ENCODE measurements around the gene VIPAS39.
"Not testable (repeated sequence)": the region's sequence is repeated elsewhere in the genome, so short reads cannot be mapped to it uniquely, and the experiment has no call there.

Gene VIPAS39

GRCh38 chr14:77423423-77423822 lies 34.0 kb downstream of the VIPAS39 start, which contains the start of gene NOXRED1:
Gene NOXRED1, minus strand, starts transcription at chr14:77423523. Its CDS starts 634 bp downstream, at chr14:77422889.
- TF ChIP-seq EZH2phosphoT487 (IDR thresholded peaks at IDR 0.05; ENCODE audit: borderline replicate concordance), result no peak
- TF ChIP-seq, protein P1, sequence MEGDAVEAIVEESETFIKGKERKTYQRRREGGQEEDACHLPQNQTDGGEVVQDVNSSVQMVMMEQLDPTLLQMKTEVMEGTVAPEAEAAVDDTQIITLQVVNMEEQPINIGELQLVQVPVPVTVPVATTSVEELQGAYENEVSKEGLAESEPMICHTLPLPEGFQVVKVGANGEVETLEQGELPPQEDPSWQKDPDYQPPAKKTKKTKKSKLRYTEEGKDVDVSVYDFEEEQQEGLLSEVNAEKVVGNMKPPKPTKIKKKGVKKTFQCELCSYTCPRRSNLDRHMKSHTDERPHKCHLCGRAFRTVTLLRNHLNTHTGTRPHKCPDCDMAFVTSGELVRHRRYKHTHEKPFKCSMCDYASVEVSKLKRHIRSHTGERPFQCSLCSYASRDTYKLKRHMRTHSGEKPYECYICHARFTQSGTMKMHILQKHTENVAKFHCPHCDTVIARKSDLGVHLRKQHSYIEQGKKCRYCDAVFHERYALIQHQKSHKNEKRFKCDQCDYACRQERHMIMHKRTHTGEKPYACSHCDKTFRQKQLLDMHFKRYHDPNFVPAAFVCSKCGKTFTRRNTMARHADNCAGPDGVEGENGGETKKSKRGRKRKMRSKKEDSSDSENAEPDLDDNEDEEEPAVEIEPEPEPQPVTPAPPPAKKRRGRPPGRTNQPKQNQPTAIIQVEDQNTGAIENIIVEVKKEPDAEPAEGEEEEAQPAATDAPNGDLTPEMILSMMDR (conservative IDR thresholded peaks at IDR 0.05; ENCODE audit: low read length), result no peak
- H3K36me3 ChIP-seq (ENCODE audit: insufficient read depth, low read length), result peaks cover 34% of the 10 kb centered on the region; the same call in 1 of the 2 replicates
- H3K27me3 ChIP-seq (ENCODE audit: insufficient read depth, low read length, poor library complexity, severe bottlenecking), result no peaks in the 10 kb centered on the region
- no peak within 1 kb of the TSS for H3K4me3 ChIP-seq (ENCODE audit: low read length, poor library complexity, severe bottlenecking)
- no peaks in the 10 kb centered on the region for H3K79me2 ChIP-seq (ENCODE audit: insufficient read depth, low read length)
- no peaks in the 10 kb centered on the region for H3F3A ChIP-seq (ENCODE audit: low read depth)
- H4K20me1 ChIP-seq (ENCODE audit: insufficient read depth, low read length, poor library complexity, severe bottlenecking), result no peaks in the 10 kb centered on the region
- no peaks in the 10 kb centered on the region for H3K9me2 ChIP-seq (replicated peaks; ENCODE audit: low read depth, low read length)
- no peaks in the 10 kb centered on the region for H3K4me1 ChIP-seq (ENCODE audit: insufficient read depth, low read length, poor library complexity, severe bottlenecking)
- no peak within 1 kb of the TSS for H2AFZ ChIP-seq (ENCODE audit: low read length)
- H3K4me2 ChIP-seq (ENCODE audit: low read depth, low read length, poor library complexity, severe bottlenecking), result no peak within 1 kb of the TSS
- no peak within 1 kb of the TSS for H3K9ac ChIP-seq (ENCODE audit: low read depth, low read length, poor library complexity, severe bottlenecking)
- H3K9me3 ChIP-seq (ENCODE audit: insufficient read depth, low read depth, low read length), result peaks cover 7% of the 10 kb centered on the region; the same call in 1 of the 2 replicates

DNA sequence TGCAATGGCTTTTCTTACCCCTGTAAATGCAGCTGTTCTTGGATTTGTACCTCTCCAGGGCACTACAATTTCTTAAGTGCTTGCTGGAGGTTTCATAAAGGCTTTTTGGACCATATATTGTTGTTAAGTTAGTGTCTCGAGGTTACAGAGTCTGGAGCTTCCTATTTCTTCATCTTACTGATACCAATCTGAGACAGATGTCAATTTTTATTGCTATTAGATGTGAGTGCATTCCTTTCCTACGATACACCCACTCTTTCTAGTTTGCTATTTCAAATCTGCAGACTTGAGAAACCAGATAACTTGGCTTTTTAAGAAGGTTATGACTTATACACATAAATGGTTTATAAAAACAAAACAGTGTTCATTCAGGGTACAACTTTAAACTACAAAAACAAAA lies 36.2 kb downstream of the VIPAS39 start:
- Histone ChIP-seq H3K4me1 (ENCODE audit: insufficient read depth, low read length, poor library complexity, severe bottlenecking) (no peaks in the 10 kb centered on the region), H4K20me1 (ENCODE audit: insufficient read depth, low read length, poor library complexity, severe bottlenecking) (no peaks in the 10 kb centered on the region), H2AFZ (ENCODE audit: low read length) (no peak overlapping the region), H3K9ac (ENCODE audit: low read depth, low read length, poor library complexity, severe bottlenecking) (no peak overlapping the region), H3K36me3 (ENCODE audit: insufficient read depth, low read length) (peaks cover 12% of the 10 kb centered on the region; the same call in 1 of the 2 replicates), H3K4me2 (ENCODE audit: low read depth, low read length, poor library complexity, severe bottlenecking) (no peak overlapping the region), H3K27me3 (ENCODE audit: insufficient read depth, low read length, poor library complexity, severe bottlenecking) (no peaks in the 10 kb centered on the region), H3F3A (ENCODE audit: low read depth) (no peaks in the 10 kb centered on the region), H3K79me2 (ENCODE audit: insufficient read depth, low read length) (no peaks in the 10 kb centered on the region), H3K9me2 (replicated peaks; ENCODE audit: low read depth, low read length) (no peaks in the 10 kb centered on the region), H3K4me3 (ENCODE audit: low read length, poor library complexity, severe bottlenecking) (no peak overlapping the region), H3K9me3 (ENCODE audit: insufficient read depth, low read depth, low read length) (peaks cover 7% of the 10 kb centered on the region; the same call in 1 of the 2 replicates)
- no peak for TF ChIP-seq EZH2phosphoT487 (IDR thresholded peaks at IDR 0.05; ENCODE audit: borderline replicate concordance)
- TF ChIP-seq, protein P1 (conservative IDR thresholded peaks at IDR 0.05; ENCODE audit: low read length), result no peak

GRCh38 chr14:77416836-77417235 lies 40.6 kb downstream of the VIPAS39 start:
- H3F3A ChIP-seq (ENCODE audit: low read depth), result no peaks in the 10 kb centered on the region
- no peaks in the 10 kb centered on the region for H3K27me3 ChIP-seq (ENCODE audit: insufficient read depth, low read length, poor library complexity, severe bottlenecking)
- TF ChIP-seq, protein P1 (conservative IDR thresholded peaks at IDR 0.05; ENCODE audit: low read length), result no peak
- no peak for TF ChIP-seq EZH2phosphoT487 (IDR thresholded peaks at IDR 0.05; ENCODE audit: borderline replicate concordance)
- H4K20me1 ChIP-seq (ENCODE audit: insufficient read depth, low read length, poor library complexity, severe bottlenecking), result no peaks in the 10 kb centered on the region
- H3K4me3 ChIP-seq (ENCODE audit: low read length, poor library complexity, severe bottlenecking), result no peak overlapping the region
- no peaks in the 10 kb centered on the region for H3K4me1 ChIP-seq (ENCODE audit: insufficient read depth, low read length, poor library complexity, severe bottlenecking)
- H3K4me2 ChIP-seq (ENCODE audit: low read depth, low read length, poor library complexity, severe bottlenecking), result no peak overlapping the region
- H3K9me2 ChIP-seq (replicated peaks; ENCODE audit: low read depth, low read length), result no peaks in the 10 kb centered on the region
- no peak overlapping the region for H3K9ac ChIP-seq (ENCODE audit: low read depth, low read length, poor library complexity, severe bottlenecking)
- H3K36me3 ChIP-seq (ENCODE audit: insufficient read depth, low read length), result no peaks in the 10 kb centered on the region
- H3K79me2 ChIP-seq (ENCODE audit: insufficient read depth, low read length), result no peaks in the 10 kb centered on the region
- H2AFZ ChIP-seq (ENCODE audit: low read length), result no peak overlapping the region
- H3K9me3 ChIP-seq (ENCODE audit: insufficient read depth, low read depth, low read length), result peaks cover 7% of the 10 kb centered on the region; the same call in 1 of the 2 replicates

DNA sequence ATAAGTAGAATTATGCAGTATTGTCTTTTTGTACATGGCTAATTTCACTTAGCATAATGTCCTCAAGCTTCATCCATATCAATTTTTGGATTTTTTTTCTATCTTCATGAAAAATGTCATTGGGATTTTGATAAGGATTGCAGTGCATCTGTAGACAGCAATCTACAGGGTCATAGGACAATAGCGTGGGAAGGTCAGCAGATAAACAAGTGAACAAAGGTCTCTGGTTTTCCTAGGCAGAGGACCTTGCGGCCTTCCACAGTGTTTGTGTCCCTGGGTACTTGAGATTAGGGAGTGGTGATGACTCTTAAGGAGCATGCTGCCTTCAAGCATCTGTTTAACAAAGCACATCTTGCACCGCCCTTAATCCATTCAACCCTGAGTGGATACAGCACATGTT lies 41.3 kb downstream of the VIPAS39 start:
- not testable (repeated sequence) for H3K27me3 ChIP-seq (ENCODE audit: insufficient read depth, low read length, poor library complexity, severe bottlenecking); H3K9me3 ChIP-seq (ENCODE audit: insufficient read depth, low read depth, low read length); H3F3A ChIP-seq (ENCODE audit: low read depth); H3K9ac ChIP-seq (ENCODE audit: low read depth, low read length, poor library complexity, severe bottlenecking); H4K20me1 ChIP-seq (ENCODE audit: insufficient read depth, low read length, poor library complexity, severe bottlenecking); H3K79me2 ChIP-seq (ENCODE audit: insufficient read depth, low read length); H3K4me2 ChIP-seq (ENCODE audit: low read depth, low read length, poor library complexity, severe bottlenecking); H3K9me2 ChIP-seq (replicated peaks; ENCODE audit: low read depth, low read length); H3K4me1 ChIP-seq (ENCODE audit: insufficient read depth, low read length, poor library complexity, severe bottlenecking); H2AFZ ChIP-seq (ENCODE audit: low read length); H3K4me3 ChIP-seq (ENCODE audit: low read length, poor library complexity, severe bottlenecking); H3K36me3 ChIP-seq (ENCODE audit: insufficient read depth, low read length)

DNA sequence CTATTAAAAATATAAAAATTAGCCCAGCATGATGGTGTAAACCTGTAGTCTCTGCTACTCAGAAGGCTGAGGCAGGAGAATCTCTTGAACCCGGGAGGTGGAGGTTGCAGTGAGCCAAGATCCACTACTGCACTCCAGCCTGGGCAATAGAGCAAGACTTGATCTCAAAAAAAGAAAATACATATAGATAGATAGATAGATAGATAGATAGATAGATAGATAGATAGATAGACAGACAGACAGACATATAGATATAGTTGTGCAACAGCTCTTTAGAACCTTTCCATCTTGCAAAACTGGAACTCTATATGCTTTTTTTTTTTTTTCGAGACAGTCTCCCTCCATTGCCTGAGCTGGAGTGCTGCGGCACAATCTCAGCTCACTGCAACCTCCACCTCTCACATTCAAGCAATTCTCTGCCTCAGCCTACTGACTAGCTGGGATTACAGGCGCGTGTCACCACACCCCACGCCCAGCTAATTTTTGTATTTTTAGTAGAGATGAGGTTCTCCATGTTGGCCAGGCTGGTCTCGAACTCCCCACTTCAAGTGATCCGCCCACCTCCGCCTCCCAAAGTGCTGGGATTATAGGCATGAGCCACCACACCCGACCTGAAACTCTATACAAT lies 41.9 kb downstream of the VIPAS39 start:
- H3K9me2 ChIP-seq (replicated peaks; ENCODE audit: low read depth, low read length); H3K36me3 ChIP-seq (ENCODE audit: insufficient read depth, low read length); H3K4me2 ChIP-seq (ENCODE audit: low read depth, low read length, poor library complexity, severe bottlenecking); H3K27me3 ChIP-seq (ENCODE audit: insufficient read depth, low read length, poor library complexity, severe bottlenecking); H2AFZ ChIP-seq (ENCODE audit: low read length); H3K9me3 ChIP-seq (ENCODE audit: insufficient read depth, low read depth, low read length); H3K4me1 ChIP-seq (ENCODE audit: insufficient read depth, low read length, poor library complexity, severe bottlenecking); H3K79me2 ChIP-seq (ENCODE audit: insufficient read depth, low read length); H3K4me3 ChIP-seq (ENCODE audit: low read length, poor library complexity, severe bottlenecking); H3F3A ChIP-seq (ENCODE audit: low read depth); H4K20me1 ChIP-seq (ENCODE audit: insufficient read depth, low read length, poor library complexity, severe bottlenecking); H3K9ac ChIP-seq (ENCODE audit: low read depth, low read length, poor library complexity, severe bottlenecking): not testable (repeated sequence)

Measured in Loucy (cell line).